GM18909 (cell line): ENCODE data around the gene SSH2.
A peak's percentile ranks its signal among the peaks of the same experiment; 100 is the strongest.

Source experiments
- ATAC-seq: cut with Tn5 transposase; IDR thresholded peaks from one replicate; pipeline ENCODE4 v1.9.1; 2021; ENCODE audit warnings: mild to moderate bottlenecking; ENCODE audit not compliant: unreplicated experiment, poor library complexity

Gene SSH2

DNA sequence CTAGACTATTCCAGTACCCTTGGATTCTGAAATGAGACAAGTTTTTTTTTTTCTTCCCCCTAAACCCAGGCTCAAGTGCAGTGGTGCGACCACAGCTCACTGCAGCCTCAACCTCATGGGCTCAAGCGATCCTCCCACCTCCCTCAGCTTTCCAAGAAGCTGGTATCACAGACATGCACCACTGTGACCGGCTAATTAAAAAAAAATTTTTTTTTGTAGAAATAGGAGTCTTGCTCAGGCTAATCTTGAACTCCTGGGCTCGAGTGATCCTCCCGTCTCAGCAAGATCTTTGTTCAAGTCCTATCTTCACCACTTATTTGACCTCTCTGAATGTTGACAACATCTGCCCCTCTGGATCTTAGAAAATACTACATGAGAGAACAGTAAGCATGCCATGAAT, 280.7 kb downstream of the SSH2 start:
- ATAC-seq: no peak

DNA sequence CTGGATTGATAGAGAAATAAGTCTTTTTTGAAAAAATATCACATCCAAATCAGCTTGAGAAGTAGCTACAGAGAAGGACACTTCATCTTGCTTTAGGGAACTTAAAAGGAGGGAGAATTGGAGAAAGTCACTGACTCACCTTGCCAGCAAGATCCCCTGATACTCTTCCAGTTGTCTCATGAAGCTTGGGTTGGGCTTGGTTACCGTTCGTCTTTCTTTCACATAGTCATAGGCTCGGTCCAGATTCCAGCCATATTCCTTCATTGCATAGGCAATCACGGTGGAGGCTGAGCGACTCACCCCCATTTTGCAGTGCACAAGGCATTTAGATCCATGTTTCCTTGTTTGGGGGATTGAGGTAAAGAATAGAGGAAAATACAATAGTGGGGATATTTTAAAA, 282.0 kb downstream of the SSH2 start:
- ATAC-seq: no peak

DNA sequence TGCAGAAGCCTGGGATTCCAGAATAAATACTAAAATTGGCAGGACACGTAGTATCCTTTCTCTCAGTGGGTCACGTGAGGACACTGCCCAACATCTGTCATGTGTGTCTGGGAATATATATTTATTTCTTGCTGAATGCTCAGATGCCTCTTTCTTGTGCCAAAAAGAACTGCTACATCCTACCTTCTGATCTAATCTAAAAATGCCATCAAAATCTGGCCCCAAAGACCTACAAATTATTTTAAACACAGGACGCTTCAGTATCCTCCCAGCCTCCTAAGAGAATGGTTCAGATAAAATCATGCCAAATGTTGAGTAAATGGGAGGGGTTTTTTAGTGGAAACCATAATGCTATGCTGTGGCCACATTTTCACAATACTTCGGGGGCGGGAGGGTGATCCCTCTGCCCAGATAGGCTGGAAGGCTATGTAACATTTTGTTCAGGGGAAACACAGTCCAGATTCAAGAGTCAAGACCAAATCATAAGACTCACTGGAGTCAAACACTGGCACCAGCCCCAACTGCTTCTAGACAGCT, 284.4 kb downstream of the SSH2 start:
- ATAC-seq: no peak

DNA sequence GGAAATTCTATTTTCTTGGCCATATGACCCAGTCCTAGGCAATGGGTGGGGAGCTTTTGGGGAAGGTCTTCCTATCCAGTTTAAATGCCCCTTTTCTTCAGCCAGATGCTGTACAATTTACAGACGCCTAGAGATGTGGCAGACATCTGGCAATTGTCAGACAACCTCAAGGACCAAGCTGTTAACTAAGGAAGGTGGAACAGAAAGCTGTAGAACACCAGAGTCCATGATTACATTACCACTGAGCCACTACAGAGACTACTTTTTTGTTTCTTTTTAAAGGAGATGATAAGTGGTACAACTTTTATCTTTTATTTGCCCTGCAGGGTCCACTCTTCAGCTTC, 286.2 kb downstream of the SSH2 start:
- no peak for ATAC-seq

DNA sequence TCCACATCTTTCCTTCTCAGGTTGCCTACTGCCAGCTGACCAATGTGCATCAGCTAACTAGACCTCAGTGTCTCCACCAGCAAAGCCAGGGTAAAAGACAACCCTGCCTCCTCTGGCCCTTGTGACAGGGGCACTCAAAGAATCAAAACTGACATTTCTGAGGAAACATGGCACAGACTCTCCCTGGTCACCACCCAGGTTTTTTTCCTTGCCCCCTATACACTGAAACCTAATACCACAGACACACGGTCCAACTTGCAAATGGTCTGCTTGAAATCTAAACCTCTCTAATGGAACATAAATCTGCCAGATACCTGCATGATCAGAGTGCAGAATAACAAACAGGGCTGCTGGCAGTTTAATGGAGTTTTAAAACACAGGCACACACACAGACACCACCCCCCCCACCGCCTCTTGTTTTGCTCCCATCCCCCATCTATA, 287.8 kb downstream of the SSH2 start:
- ATAC-seq: no peak

DNA sequence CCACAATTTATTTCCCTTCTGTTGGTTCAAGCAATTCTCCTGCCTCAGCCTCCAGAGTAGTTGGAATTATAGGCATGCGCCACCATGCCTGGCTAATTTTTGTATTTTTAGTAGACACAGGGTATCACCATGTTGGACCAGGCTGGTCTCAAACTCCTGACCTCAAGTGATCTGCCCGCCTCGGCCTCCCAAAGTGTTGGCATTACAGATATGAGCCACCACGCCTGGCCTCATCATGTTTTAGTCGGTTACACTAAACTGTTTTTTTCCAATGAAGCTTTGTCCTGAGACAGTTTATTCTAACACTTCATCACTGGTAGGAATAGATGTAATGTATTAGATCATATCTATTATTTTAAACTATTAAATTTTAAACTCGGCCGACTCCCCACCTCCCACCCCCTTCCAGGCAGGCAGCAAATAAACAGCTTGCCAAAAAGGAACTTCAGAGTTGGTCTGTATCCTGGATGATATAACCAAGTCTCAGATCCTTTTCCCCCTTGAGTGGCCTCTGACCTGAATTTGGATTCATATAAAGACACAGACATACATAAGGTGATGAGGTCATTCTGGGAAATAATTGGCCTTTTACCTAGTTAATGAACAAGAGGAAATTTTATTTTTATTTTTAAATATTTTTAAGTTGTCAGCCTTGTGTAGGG, 288.9 kb downstream of the SSH2 start:
- no peak for ATAC-seq

DNA sequence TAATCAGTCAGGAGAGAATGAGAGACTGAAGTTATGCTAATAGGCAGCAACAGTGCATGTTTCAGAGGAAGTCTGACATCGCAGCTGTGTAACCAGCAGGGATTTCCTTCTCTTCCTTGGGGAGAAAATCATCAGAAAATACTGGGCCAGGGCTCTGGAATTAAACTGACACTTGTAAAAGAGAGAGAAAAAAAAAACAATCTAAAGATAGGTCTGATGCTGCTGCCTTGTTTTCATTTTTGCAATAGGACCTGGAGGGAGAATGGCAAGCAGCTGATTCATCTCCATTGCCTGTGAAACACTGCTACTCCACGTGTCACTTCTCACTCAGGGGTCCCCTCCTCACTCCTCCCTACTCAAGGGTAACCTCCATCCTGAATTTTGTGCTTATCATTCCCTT, 289.6 kb downstream of the SSH2 start:
- no peak for ATAC-seq

DNA sequence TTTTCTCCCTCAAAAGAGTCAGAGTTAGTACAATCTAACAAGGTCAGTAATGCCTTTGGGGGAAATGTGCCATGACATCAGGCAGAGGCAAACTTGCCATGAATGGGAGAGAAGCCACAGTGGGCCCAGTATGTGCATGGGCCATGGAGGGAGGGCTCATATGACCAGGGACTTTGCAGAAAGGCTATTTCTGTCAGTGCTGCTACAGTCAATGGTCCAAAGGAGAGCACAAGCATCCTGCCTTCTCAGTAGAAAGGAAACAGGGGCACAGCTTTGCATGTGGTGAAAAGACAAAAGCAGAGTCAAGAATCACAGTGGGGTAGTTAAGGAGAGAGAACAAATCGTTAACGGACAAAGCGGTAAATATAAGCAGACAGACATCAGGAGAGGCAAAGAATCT, 296.1 kb downstream of the SSH2 start:
- no peak for ATAC-seq

DNA sequence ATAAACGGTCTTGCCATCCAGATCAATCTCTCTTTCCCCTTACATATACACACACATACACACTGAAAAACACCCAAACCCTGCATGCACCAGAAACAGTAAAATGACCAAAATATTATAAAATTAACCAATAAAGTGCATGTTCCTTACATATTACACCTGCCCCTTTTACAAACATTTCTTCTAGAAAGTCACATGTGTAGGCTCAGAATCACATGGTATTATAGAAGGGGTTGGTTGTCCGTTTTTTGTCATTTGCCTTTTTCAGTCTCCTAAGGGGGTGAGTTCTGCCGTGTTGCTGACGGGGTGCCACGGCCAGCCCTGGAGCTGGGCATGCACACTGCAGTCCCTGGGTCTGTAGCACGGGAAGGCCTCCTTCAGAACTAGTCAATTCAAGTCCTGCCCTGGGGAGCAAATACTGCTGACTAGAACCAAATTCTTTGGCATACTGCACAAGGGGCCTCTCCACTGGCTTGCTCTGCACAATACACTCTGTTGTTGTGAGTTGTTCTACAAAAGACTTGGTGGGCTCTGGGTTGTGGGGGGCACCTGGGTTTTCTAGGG, 299.3 kb downstream of the SSH2 start:
- no peak for ATAC-seq

DNA sequence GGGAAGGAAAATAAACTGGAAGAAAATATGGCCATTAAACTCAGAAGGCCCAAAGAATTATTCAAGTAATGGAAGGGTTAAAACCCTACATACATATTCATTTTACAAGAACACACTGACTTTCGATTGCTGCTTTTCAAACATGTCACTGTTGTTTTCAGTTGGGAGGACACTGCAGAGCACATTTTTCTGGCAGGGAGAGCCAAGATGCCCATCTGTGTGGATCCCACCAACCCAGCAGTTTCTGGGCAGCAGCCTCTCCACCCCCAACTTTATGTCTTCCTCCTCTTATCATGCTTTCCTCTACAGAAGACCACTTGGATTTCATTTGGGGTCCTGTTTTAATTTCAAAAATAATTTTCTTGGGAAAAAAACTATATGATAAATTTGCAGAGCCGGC, 300.2 kb downstream of the SSH2 start:
- no peak for ATAC-seq

DNA sequence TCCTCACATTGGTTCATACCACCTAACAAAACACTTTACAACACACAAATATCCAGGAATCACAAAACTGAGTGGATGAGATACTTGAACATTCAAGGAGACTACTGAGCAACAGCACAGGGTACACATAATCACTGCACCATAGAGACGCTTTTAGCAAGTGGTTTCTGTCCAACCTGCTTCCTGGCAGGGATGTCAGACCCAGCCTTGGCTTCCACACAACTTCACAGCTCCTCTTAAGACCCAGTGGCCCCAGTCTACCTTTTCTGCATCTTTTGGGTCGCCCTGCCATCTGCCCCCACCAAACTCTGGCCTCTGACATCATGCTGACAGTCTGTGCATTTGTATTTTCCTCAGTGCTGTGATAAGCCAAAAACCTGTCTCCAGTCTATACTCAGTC, 301.4 kb downstream of the SSH2 start:
- ATAC-seq: no peak

DNA sequence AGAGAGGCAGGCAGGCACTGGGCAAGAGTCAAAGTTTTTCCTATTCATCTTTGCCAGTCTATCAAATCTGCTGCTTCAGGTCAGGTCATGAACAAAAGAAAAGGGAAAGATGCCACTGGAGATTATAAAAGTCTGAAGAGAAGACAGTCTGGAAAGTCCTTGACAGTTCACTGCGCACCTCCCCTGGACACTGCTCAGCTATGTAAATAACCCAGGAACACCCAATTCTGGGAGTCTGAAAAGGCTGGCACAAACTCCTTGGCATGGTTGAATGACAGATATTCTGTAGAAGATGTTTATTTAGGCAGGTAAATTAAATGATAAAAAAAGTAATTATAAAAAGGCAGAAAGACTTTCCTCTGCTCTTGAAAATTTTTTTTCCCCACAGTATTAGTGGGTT, 302.1 kb downstream of the SSH2 start:
- ATAC-seq: no peak

DNA sequence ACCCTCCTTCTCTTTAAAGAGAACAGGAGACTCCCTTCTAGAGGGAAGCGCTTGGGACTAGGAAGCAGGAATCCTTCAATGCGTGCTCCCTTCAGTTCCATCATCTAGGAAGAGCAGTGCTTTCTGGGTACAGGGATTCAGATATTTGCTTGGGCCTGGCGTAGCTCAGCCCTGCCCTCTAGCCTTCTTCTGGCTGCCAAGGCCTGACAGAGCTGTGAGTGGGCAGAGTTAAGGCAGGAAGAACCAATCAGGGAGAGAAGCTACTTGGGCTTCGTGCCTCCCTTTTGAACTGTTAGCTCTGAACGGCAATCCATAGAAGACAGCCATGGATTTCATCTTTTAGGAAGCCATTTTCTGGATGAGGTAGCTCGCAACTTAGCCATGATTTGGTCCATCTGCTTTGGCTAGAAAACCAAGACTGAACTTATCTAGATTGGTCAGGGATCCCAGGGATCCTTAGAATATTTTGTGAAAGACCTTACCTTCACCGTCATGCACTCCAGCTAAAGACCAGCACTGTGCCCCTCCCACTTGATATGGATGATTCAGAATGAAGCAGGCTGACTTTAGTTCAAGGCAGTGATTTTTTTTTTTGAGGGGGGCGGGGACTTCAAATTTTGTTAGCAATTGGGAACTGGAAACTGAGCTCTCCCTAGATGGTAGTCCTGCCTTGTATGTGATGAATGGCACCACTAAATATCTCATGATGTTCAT, 304.8 kb downstream of the SSH2 start:
- ATAC-seq: no peak

DNA sequence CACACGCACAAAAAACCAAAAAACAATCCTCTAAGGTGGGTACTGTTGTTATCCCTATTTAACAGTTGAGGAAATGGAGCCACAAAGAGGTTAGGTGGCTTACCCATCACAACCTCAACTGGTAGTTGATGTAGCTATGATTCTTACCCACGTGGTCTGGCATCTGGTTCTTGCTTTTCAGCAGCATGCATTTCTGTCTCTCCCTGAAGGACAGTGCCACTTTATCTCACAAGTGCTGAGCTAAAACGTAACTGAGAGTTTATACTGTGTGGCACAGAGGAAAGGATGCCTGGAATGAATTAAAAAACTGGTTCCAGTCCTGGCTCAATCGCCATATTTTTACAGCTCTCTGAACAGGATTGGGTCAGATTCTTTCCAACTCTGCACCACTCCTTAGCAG, 305.4 kb downstream of the SSH2 start:
- no peak for ATAC-seq

DNA sequence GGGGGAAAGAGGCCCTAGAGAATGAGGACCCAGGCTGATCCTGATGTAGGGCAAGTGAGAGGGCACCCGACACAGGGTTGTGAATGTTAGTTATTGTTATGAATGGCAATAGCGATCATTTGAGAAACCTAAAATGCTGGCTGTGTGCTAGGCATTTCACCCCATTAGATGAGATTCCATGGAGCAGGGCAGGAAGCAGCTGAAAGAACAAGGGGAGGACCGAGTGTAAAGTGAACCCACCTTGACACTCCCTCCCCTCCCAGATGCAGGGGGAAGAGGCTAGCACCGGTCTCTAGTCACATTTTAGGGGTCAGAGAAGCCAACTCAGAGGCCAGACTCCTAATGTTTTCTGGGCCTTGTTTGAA, 306.8 kb downstream of the SSH2 start:
- no peak for ATAC-seq

DNA sequence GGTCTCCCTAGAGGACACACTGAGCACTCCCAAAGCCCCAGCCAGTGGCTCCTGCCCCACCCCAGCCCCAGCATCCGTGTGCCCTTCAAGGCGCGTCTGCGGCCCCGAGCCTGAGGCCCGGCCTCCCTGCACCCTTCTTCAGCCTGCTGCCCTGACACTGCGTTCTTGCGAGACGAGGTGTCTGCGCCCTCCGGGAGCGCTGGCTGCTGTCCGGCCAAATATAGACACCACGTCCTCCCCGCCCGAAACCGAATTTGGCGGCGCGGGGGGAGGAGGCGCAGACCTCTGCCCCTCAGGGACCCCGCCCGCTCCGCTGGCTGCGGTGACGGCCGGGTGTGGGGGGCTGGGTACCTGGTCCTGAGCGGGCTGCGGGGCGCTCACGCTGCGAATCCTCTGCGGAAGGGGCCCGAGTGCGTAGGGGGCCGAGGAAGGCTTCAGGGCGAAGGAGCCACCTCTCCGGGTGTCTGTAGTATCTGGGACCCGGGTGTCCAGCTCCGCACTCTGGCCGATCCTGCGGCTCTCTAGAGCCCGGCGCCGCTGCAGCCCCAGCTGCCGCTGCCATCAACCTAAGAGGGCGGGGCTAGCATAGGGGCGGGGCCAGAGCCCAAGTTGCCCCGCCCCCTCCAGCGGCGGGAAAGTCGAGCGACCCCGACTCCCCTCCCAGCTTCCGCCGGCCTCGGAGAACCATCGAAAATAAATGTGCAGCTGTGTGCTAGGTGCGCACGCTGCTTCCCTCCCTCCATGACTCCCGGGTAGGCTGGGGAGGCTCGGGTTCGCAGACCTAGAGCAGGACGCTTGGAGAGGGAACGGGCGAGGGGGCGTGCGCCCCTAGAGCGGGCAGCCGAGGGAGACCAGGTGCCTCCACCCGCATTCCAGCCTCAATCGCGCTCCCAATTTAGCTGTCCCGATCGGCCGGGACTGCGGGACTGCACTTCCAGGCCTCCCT, 307.4 kb downstream of the SSH2 start, which contains the start of gene CORO6:
TSS of gene CORO6 (minus strand) at position 576 of the 946 bp plus-strand sequence. CDS start 1,491 bp downstream, outside the sequence.
- ATAC-seq: peak; percentile 59

DNA sequence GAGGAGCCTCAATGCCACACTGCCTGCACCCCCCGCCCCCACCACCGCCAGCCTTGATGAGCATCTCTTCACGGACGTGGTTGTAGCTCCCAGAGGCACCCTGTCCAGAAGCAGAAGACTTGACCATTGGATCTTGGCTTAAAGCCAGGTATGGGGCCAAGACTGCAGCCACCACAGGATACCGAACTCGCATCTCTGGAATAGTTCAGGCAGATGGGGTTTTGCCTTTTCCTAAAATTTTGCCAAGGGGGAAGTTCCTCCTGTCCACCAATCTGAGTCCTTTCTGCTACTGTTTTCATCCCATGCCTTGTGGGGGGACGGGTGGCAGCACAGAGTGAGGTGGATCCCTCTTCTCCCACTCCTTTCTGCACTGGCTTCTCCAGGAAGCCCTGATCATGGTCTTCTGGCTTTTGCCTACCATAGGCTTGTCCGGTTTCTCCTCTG, 308.3 kb downstream of the SSH2 start:
- no peak for ATAC-seq

DNA sequence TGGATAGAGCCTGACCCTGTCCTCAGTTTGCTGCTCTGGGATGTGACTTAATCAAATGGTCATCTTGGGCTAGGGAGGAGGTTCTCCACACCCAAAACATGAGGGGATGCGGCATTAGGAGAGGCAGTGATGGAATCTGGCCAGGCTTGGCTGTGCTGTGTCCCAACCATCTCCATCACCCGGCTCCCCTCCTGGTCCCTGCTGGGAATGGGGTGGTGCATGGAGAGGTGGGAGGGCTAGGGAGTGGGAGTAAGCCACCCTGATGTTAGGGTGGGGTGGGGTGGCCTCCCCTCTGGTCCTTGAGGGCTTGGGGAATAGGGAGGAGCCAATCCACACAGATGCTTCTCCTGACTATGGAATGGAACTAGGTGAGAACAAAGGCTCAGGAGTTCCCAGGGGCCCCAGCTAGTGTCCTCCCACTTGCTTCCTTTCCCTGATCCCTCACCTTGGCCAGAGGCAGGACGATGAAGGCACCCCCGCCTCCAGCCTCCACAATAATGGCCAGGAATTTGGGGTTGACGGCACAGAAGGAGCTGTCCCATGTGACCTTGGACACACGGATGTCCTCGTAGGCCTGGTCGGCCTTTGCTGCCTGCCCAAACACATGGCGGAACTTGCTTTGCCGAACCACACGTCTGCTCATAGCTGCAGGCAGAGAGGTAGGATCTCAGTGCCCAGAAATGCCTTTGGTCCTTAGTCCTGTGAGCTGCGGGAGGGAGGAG, 309.1 kb downstream of the SSH2 start:
- no peak for ATAC-seq

DNA sequence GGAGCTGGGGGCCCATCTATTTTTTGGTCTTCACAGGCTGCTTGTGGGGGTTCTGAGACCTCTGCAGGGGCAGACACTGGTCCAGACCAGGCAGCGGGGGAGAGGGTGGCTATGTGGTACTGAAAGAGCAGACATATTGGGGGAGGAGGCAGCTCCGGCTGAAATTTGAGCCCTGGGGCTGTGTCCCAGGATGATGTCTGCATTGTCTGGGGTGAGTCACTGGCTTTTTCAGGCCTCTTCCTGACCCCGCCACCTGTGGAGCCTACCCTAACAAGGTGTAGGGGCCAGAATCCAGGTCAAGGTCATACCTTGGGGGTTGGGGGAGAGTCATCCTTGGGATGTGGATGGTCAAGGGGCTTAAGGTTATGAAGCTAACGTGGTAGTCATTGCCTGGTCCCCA, 309.8 kb downstream of the SSH2 start:
- no peak for ATAC-seq

DNA sequence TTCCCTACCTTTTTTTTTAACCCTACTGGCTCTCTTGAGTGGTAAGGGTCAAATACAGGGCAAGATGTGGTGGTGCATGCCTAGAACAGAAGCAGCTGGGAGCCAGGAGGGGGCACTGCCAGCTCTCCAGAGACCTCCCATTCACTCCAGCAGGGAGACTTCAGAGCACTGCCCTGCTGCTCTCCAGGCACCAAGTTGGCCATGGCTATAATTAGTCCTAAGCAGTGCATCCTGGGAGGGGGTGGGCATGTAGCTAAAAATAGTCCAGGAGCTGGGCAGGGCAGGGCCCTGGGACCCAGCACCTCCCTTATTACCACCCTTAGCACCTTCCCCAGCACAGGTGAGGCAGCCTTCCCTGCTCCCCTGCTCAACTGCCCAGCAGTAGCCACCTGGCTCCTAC, 310.8 kb downstream of the SSH2 start:
- ATAC-seq: no peak
